ENCODE data around the gene TNIK.
"Not testable (repeated sequence)": the region's sequence is repeated elsewhere in the genome, so short reads cannot be mapped to it uniquely, and the experiment has no call there.

The TNIK gene

GRCh38 chr3:171306631-171307030, 153.6 kb downstream of the TNIK start:
- DNase-seq = no peak

GRCh38 chr3:171305823-171306222, 154.4 kb downstream of the TNIK start:
- DNase-seq = not testable (repeated sequence)

- not testable (repeated sequence) for DNase-seq
Observed at GRCh38 chr3:171304498-171304897, 155.7 kb downstream of the TNIK start.

GRCh38 chr3:171304017-171304416, 156.2 kb downstream of the TNIK start:
- not testable (repeated sequence) for DNase-seq

- no peak for DNase-seq
Observed at GRCh38 chr3:171301998-171302397, 158.2 kb downstream of the TNIK start.

- DNase-seq = no peak
Observed at GRCh38 chr3:171301002-171301401, 159.2 kb downstream of the TNIK start.

- DNase-seq = no peak
Observed at GRCh38 chr3:171297951-171298350, 162.3 kb downstream of the TNIK start.

GRCh38 chr3:171297207-171297606, 163.0 kb downstream of the TNIK start:
- no peak for DNase-seq

GRCh38 chr3:171295484-171296373, 164.5 kb downstream of the TNIK start:
- no peak for DNase-seq

- DNase-seq = no peak
Observed at GRCh38 chr3:171293142-171293782, 166.9 kb downstream of the TNIK start.

- DNase-seq = no peak
Observed at GRCh38 chr3:171290680-171291079, 169.5 kb downstream of the TNIK start.

- no peak for DNase-seq
Observed at GRCh38 chr3:171289291-171289690, 170.9 kb downstream of the TNIK start.

- DNase-seq = not testable (repeated sequence)
Observed at GRCh38 chr3:171287761-171288160, 172.4 kb downstream of the TNIK start.

- DNase-seq = no peak
Observed at GRCh38 chr3:171286580-171287249, 173.5 kb downstream of the TNIK start.

GRCh38 chr3:171285287-171285686, 174.9 kb downstream of the TNIK start:
- DNase-seq = no peak

- DNase-seq = no peak
Observed at GRCh38 chr3:171284308-171285075, 175.7 kb downstream of the TNIK start.

GRCh38 chr3:171283848-171284222, 176.4 kb downstream of the TNIK start:
- DNase-seq = no peak

- DNase-seq = no peak
Observed at GRCh38 chr3:171283183-171283847, 176.9 kb downstream of the TNIK start.

GRCh38 chr3:171282041-171282440, 178.2 kb downstream of the TNIK start:
- no peak for DNase-seq

- no peak for DNase-seq
Observed at GRCh38 chr3:171281256-171281992, 178.8 kb downstream of the TNIK start.

GRCh38 chr3:171279972-171280371, 180.2 kb downstream of the TNIK start:
- no peak for DNase-seq

GRCh38 chr3:171278299-171278590, 182.0 kb downstream of the TNIK start:
- DNase-seq = no peak
